Neural progenitor cell (in vitro differentiated cells): Measurements from ENCODE around the gene NEUROG1. TPM values are rescaled to one million over a fixed set of nuclear protein-coding genes. Genes with fewer than 3 reads are reported as not detected.
A peak's percentile ranks its signal among the peaks of the same experiment; 100 is the strongest.

ENCODE experiments used
- DNase-seq: peaks from one replicate; pipeline ENCODE4 v3.0.0-alpha.2; 2016; ENCODE audit warnings: low spot score
- H2AFZ ChIP-seq: fragments of 200-600 bp; sonication (generic); replicated peaks from 2 replicates; pipeline ENCODE4 v1.6.1; 2016; ENCODE audit warnings: antibody characterized with exemption
- H3F3A ChIP-seq: fragments of 200-600 bp; sonication (generic); 2 replicates; pipeline ENCODE4 v1.6.1; 2016; ENCODE audit warnings: antibody characterized with exemption, low read depth
- H3K27ac ChIP-seq: fragments of 200-600 bp; sonication (generic); 2 replicates; pipeline ENCODE4 v1.5.1; 2016; ENCODE audit warnings: mild to moderate bottlenecking
- H3K27me3 ChIP-seq: fragments of 200-600 bp; sonication (generic); 2 replicates; pipeline ENCODE4 v1.6.1; 2016; ENCODE audit warnings: mild to moderate bottlenecking, moderate library complexity
- H3K36me3 ChIP-seq: fragments of 200-600 bp; sonication (generic); 2 replicates; pipeline ENCODE4 v1.5.1; 2016
- H3K4me1 ChIP-seq: fragments of 200-600 bp; sonication (generic); 2 replicates; pipeline ENCODE4 v1.6.1; 2016; ENCODE audit warnings: mixed run types
- H3K4me2 ChIP-seq: fragments of 200-600 bp; sonication (generic); 2 replicates; pipeline ENCODE4 v1.6.1; 2016
- H3K4me3 ChIP-seq: fragments of 200-600 bp; sonication (generic); 2 replicates; pipeline ENCODE4 v1.5.1; 2016
- H3K79me2 ChIP-seq: fragments of 200-600 bp; sonication (generic); 2 replicates; pipeline ENCODE4 v1.6.1; 2016; ENCODE audit warnings: low read depth
- H3K9ac ChIP-seq: fragments of 200-600 bp; sonication (generic); 2 replicates; pipeline ENCODE4 v1.6.1; 2016
- H3K9me3 ChIP-seq: fragments of 200-600 bp; sonication (generic); 2 replicates; pipeline ENCODE4 v1.5.1; 2016; ENCODE audit warnings: low read depth
- H4K20me1 ChIP-seq: fragments of 200-600 bp; sonication (generic); 2 replicates; pipeline ENCODE4 v1.6.1; 2016; ENCODE audit warnings: low read depth
- H3K27ac Mint-ChIP-seq: 3 replicates; pipeline ENCODE4 v1.8.0; 2021; ENCODE audit warnings: mixed read lengths
- H3K27me3 Mint-ChIP-seq: 2 replicates; pipeline ENCODE4 v1.8.0; 2022; ENCODE audit warnings: low read depth, mild to moderate bottlenecking, inconsistent platforms, moderate library complexity, mixed read lengths; ENCODE audit not compliant: insufficient read depth
- H3K36me3 Mint-ChIP-seq: 3 replicates; pipeline ENCODE4 v1.8.0; 2021; ENCODE audit warnings: mixed read lengths
- H3K4me1 Mint-ChIP-seq: 3 replicates; pipeline ENCODE4 v1.8.0; 2021; ENCODE audit warnings: mixed read lengths
- H3K4me3 Mint-ChIP-seq: 3 replicates; pipeline ENCODE4 v1.8.0; 2021; ENCODE audit warnings: mild to moderate bottlenecking, moderate library complexity, mixed read lengths
- H3K9me3 Mint-ChIP-seq: 3 replicates; pipeline ENCODE4 v1.8.0; 2020; ENCODE audit warnings: mixed read lengths
- EZH2 ChIP-seq: fragments of 200-600 bp; sonication (generic); IDR thresholded peaks from 2 replicates; pipeline ENCODE4 v1.6.1; 2017; ENCODE audit warnings: antibody characterized with exemption, mild to moderate bottlenecking, moderate library complexity
- EZH2phosphoT487 ChIP-seq: fragments of 200-600 bp; sonication (generic); IDR thresholded peaks from 2 replicates; pipeline ENCODE4 v1.6.1; 2017; ENCODE audit warnings: antibody characterized with exemption
- total RNA-seq: library from RNA; depleted of rRNA; stranded (reverse); fragments of >200 nt; gene quantifications from 2 replicates; pipeline ENCODE4 v1.2.3, GENCODE V29; 2015; ENCODE audit warnings: low replicate concordance
- TF ChIP-seq, protein P1 (sequence below): fragments of 200-600 bp; sonication (generic); IDR thresholded peaks from 2 replicates; pipeline ENCODE4 v1.5.1; 2017; ENCODE audit warnings: antibody characterized with exemption, mild to moderate bottlenecking

NEUROG1 gene
- total RNA-seq, 1 donor from 2014 or later, result not detected

- Histone ChIP-seq H2AFZ (no peak overlapping the region), H3K36me3 (no peaks in the 10 kb centered on the region), H3K4me3 (no peak overlapping the region), H3K27me3 (peaks cover 100% of the 10 kb centered on the region), H3K4me2 (no peak overlapping the region), H3K27ac (no peak overlapping the region), H3K79me2 (no peaks in the 10 kb centered on the region), H4K20me1 (peaks cover 92% of the 10 kb centered on the region), H3F3A (peaks cover 27% of the 10 kb centered on the region), H3K9ac (no peak overlapping the region), H3K9me3 (no peaks in the 10 kb centered on the region), H3K4me1 (peaks cover 22% of the 10 kb centered on the region)
- Mint-ChIP-seq H3K27ac (no peak overlapping the region), H3K27me3 (peaks cover 48% of the 10 kb centered on the region), H3K9me3 (peaks cover 3% of the 10 kb centered on the region), H3K4me1 (peaks cover 53% of the 10 kb centered on the region), H3K4me3 (no peak overlapping the region), H3K36me3 (peaks cover 2% of the 10 kb centered on the region)
- DNase-seq, result peak; percentile 51
- TF ChIP-seq EZH2 (no peak), EZH2phosphoT487 (no peak)
- TF ChIP-seq, protein P1, sequence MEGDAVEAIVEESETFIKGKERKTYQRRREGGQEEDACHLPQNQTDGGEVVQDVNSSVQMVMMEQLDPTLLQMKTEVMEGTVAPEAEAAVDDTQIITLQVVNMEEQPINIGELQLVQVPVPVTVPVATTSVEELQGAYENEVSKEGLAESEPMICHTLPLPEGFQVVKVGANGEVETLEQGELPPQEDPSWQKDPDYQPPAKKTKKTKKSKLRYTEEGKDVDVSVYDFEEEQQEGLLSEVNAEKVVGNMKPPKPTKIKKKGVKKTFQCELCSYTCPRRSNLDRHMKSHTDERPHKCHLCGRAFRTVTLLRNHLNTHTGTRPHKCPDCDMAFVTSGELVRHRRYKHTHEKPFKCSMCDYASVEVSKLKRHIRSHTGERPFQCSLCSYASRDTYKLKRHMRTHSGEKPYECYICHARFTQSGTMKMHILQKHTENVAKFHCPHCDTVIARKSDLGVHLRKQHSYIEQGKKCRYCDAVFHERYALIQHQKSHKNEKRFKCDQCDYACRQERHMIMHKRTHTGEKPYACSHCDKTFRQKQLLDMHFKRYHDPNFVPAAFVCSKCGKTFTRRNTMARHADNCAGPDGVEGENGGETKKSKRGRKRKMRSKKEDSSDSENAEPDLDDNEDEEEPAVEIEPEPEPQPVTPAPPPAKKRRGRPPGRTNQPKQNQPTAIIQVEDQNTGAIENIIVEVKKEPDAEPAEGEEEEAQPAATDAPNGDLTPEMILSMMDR, result no peak
Observed at GRCh38 chr5:135484674-135485086, 51.1 kb downstream of the NEUROG1 start.

Other genes starting within 250 kb of the NEUROG1 start
- 179 and 227 TPM in 2 replicates for gene MACROH2A1, start 136.7 kb downstream of the NEUROG1 start, total RNA-seq
- gene DCANP1, start 88.6 kb downstream of the NEUROG1 start, total RNA-seq, result not detected in 2 replicates
- gene TIFAB, start 83.6 kb downstream of the NEUROG1 start, total RNA-seq, result not detected in 2 replicates
- 0.45 TPM in 1 of 2 replicates, not detected in the other for gene CXCL14, start 43.0 kb upstream of the NEUROG1 start, total RNA-seq